Left hindlimb (tissue), 1 donor: ENCODE measurements around the gene PLA2G5.

ENCODE experiments used
- DNase-seq: peaks from one replicate; pipeline ENCODE4 v3.0.0-alpha.2; 2018

Gene PLA2G5

GRCh38 chr1:20070357-20070756 is 363 bp downstream of the PLA2G5 start:
- no peak for DNase-seq

- DNase-seq: no peak
Measured at GRCh38 chr1:20071416-20071815, 1.4 kb downstream of the PLA2G5 start.

GRCh38 chr1:20072771-20073170 is 2.8 kb downstream of the PLA2G5 start:
- DNase-seq: no peak

GRCh38 chr1:20073256-20073655 is 3.3 kb downstream of the PLA2G5 start:
- no peak for DNase-seq

GRCh38 chr1:20074055-20074724 is 4.2 kb downstream of the PLA2G5 start:
- DNase-seq: no peak

GRCh38 chr1:20074725-20075171 is 4.8 kb downstream of the PLA2G5 start:
- no peak for DNase-seq

GRCh38 chr1:20075345-20075744 is 5.4 kb downstream of the PLA2G5 start:
- no peak for DNase-seq

- DNase-seq: no peak
Measured at GRCh38 chr1:20076223-20076622, 6.2 kb downstream of the PLA2G5 start.

- DNase-seq: no peak
Measured at GRCh38 chr1:20076710-20077461, 6.9 kb downstream of the PLA2G5 start.

GRCh38 chr1:20078171-20078651 is 8.2 kb downstream of the PLA2G5 start:
- DNase-seq: no peak

GRCh38 chr1:20078711-20079110 is 8.7 kb downstream of the PLA2G5 start:
- no peak for DNase-seq

GRCh38 chr1:20079661-20080305 is 9.8 kb downstream of the PLA2G5 start:
- no peak for DNase-seq

- peak; percentile 63 for DNase-seq
Measured at GRCh38 chr1:20080441-20081352, 10.7 kb downstream of the PLA2G5 start.

- no peak for DNase-seq
Measured at GRCh38 chr1:20081353-20081810, 11.4 kb downstream of the PLA2G5 start.

GRCh38 chr1:20082772-20083171 is 12.8 kb downstream of the PLA2G5 start:
- no peak for DNase-seq

GRCh38 chr1:20083178-20083944 is 13.4 kb downstream of the PLA2G5 start:
- no peak for DNase-seq

- no peak for DNase-seq
Measured at GRCh38 chr1:20086800-20087199, 16.8 kb downstream of the PLA2G5 start.

- DNase-seq: no peak
Measured at GRCh38 chr1:20087668-20088067, 17.7 kb downstream of the PLA2G5 start.

- DNase-seq: no peak
Measured at GRCh38 chr1:20089328-20090077, 19.5 kb downstream of the PLA2G5 start.

GRCh38 chr1:20090119-20090518 is 20.1 kb downstream of the PLA2G5 start:
- no peak for DNase-seq

GRCh38 chr1:20090641-20091040 is 20.6 kb downstream of the PLA2G5 start:
- DNase-seq: no peak
